Mesothelial cell of epicardium (in vitro differentiated cells): Measurements from ENCODE around the gene DCTN1. TPM values are rescaled to one million over a fixed set of nuclear protein-coding genes. Genes with fewer than 3 reads are reported as not detected.
A peak's percentile ranks its signal among the peaks of the same experiment; 100 is the strongest.

Experiments
- DNase-seq, 2 experiments: peaks; one replicate each; pipeline ENCODE4 v3.0.0; 2021; ENCODE audit warnings: low spot score in 2 of 2; ENCODE audit not compliant: unreplicated experiment in 2 of 2
- H3K27ac Mint-ChIP-seq: 2 replicates; pipeline ENCODE4 v1.8.0; 2021; ENCODE audit warnings: mixed read lengths
- H3K27me3 Mint-ChIP-seq: 2 replicates; pipeline ENCODE4 v1.8.0; 2021; ENCODE audit warnings: low read depth, mixed read lengths
- H3K36me3 Mint-ChIP-seq: 2 replicates; pipeline ENCODE4 v1.8.0; 2021; ENCODE audit warnings: mixed read lengths
- H3K4me1 Mint-ChIP-seq: 2 replicates; pipeline ENCODE4 v1.8.0; 2021; ENCODE audit warnings: mixed read lengths
- H3K4me3 Mint-ChIP-seq: 2 replicates; pipeline ENCODE4 v1.8.0; 2021; ENCODE audit warnings: mild to moderate bottlenecking, moderate library complexity, mixed read lengths
- H3K9me3 Mint-ChIP-seq: 2 replicates; pipeline ENCODE4 v1.8.0; 2021; ENCODE audit warnings: mixed read lengths
- total RNA-seq: library from RNA; stranded (reverse); gene quantifications from 3 replicates; pipeline ENCODE4 v1.2.1, GENCODE V29; 2021
- TF ChIP-seq, protein P1 (sequence below): fragments of 200-600 bp; sonication (generic); IDR thresholded peaks from one replicate; pipeline ENCODE4 v1.5.0; 2021; ENCODE audit warnings: antibody characterized with exemption; ENCODE audit not compliant: unreplicated experiment

DCTN1 gene
- 125 to 136 TPM (median 132 TPM) in 3 replicates for total RNA-seq

DNA sequence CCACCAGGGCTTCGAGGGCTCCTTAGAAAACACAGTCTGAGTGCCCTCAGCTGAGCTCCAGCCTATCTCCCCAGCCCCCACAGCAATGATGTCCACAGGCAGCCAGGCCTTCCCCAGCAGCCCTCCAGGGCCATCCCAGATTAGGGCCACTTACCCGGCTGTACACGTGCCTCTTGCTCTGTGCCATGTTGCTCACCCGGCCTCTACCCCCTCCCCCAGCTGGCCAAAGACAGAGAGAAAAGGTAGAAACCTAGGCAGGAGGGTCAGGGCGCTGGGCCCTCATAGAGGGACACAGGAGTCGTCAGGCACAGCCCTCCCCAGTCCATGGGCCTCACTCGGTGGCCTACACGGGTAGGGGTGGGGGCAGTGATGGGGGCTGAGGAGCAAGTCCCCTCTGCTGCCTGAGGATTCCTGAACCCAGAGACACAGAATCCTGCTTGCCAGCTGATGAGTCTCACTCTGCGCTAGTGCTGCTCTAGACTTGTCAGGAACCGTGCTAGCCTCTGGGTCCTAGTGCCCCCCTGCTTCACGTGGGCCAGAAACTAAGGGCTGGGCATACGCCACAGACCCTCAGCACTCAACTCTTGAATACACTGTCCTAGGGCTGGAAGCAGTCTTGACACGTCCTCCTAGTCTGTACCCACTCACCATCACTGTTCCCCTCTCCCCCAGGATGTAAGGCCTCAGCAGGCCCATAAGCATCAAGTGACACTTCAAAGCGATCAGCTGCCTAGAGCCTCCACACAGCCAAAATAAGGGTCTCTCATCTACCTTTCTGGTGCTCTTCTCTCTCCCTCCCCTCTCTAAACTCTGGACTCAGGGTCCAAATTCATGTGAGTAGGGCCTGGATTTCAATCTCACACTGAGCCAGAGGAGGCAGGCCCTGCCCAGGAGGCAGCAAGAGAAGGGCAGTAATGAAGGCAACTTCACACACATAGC, at the start of gene DCTN1:
Gene DCTN1, minus strand, starts transcription at position 461 of the 939 bp plus-strand sequence. Its CDS starts 274 bp downstream, at position 187.
- no peaks in the 10 kb centered on the region for H3K27me3 Mint-ChIP-seq
- no peak for DNase-seq
- H3K27ac Mint-ChIP-seq: peak within 1 kb of the TSS; percentile 76
- H3K9me3 Mint-ChIP-seq: no peaks in the 10 kb centered on the region
- H3K4me1 Mint-ChIP-seq: peaks cover 12% of the 10 kb centered on the region
- H3K4me3 Mint-ChIP-seq: peak within 1 kb of the TSS; percentile 49
- H3K36me3 Mint-ChIP-seq: no peaks in the 10 kb centered on the region
- TF ChIP-seq, protein P1, sequence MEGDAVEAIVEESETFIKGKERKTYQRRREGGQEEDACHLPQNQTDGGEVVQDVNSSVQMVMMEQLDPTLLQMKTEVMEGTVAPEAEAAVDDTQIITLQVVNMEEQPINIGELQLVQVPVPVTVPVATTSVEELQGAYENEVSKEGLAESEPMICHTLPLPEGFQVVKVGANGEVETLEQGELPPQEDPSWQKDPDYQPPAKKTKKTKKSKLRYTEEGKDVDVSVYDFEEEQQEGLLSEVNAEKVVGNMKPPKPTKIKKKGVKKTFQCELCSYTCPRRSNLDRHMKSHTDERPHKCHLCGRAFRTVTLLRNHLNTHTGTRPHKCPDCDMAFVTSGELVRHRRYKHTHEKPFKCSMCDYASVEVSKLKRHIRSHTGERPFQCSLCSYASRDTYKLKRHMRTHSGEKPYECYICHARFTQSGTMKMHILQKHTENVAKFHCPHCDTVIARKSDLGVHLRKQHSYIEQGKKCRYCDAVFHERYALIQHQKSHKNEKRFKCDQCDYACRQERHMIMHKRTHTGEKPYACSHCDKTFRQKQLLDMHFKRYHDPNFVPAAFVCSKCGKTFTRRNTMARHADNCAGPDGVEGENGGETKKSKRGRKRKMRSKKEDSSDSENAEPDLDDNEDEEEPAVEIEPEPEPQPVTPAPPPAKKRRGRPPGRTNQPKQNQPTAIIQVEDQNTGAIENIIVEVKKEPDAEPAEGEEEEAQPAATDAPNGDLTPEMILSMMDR: no peak

DNA sequence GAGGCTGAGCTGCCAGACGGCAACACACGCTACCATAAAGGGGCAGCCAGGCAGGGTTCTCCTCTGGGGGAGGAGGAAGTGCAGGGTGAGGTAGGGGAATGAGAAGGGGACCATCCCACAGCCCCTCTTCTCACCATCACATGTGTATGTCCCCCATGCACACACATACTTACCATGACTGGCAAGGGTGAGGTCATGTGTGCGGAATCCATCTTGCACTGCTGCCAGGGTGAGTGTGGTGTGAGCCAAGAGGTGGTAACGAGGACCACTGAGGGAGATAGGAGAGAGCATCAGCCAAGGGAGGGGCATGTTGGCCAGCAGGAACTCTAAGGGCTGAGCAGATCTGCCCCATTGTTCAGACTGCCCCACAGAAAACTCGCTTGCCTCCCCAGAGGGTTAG, 48.6 kb upstream of the DCTN1 start:
- no peaks in the 10 kb centered on the region for H3K27me3 Mint-ChIP-seq
- DNase-seq: no peak
- no peak overlapping the region for H3K27ac Mint-ChIP-seq
- H3K36me3 Mint-ChIP-seq: peaks cover 29% of the 10 kb centered on the region
- no peaks in the 10 kb centered on the region for H3K9me3 Mint-ChIP-seq
- H3K4me3 Mint-ChIP-seq: no peak overlapping the region
- TF ChIP-seq, protein P1: no peak
- H3K4me1 Mint-ChIP-seq: no peaks in the 10 kb centered on the region

DNA sequence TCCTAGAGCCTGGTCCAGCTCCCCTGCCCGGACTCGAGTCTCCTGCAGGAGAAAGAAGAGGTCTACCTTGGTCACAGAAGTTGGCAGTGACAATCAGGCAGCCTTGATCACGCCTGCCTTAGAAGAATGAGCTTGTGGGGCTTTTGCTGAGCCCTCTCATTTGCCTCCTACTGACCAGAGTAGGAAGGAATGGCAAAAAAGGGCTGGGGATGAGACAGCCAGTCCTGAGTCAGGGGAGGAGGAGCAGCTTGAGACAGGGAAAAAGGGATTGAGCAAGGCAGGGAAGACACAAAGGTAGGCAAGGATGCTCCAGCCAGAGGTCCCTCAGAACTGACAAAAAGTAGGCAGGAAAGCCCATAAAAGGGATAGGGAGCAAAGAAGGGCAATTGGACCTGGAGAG, 47.4 kb upstream of the DCTN1 start:
- Mint-ChIP-seq H3K9me3 (no peaks in the 10 kb centered on the region), H3K4me3 (no peak overlapping the region), H3K27me3 (no peaks in the 10 kb centered on the region), H3K27ac (no peak overlapping the region), H3K36me3 (peaks cover 27% of the 10 kb centered on the region), H3K4me1 (no peaks in the 10 kb centered on the region)
- TF ChIP-seq, protein P1: no peak
- DNase-seq: no peak

DNA sequence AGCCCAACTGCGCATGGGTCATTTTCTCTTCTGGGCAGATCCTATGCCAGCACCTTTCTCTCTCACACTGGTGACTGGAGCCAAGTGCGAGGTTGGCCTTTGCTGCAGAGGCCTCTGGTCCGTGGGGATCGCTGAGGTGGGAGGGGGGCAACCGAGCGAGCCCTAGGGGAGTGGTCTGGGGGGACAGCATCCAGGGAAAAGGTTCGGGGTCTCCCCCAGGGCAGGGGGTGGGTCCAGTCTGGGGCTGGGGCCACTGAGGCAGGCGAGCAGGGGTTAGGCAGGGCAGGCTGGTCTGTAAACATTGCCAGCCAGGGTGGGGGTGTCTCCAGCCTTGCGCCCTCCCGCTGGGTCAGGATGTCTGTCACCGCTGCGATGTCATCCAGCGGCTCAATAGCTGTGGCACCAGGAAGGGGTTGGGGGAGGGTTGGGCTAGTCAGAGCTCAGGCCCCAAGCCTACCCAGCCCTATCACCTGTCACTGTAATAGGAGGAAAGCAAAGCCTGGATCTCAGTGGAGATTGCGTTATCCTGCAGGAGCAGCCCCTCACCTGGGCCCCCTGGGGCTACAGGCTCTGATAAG, 46.2 kb upstream of the DCTN1 start:
- Mint-ChIP-seq H3K27me3 (no peaks in the 10 kb centered on the region), H3K27ac (no peak overlapping the region), H3K36me3 (peaks cover 22% of the 10 kb centered on the region), H3K9me3 (no peaks in the 10 kb centered on the region), H3K4me3 (no peak overlapping the region), H3K4me1 (peaks cover 3% of the 10 kb centered on the region)
- no peak for DNase-seq
- TF ChIP-seq, protein P1: no peak

DNA sequence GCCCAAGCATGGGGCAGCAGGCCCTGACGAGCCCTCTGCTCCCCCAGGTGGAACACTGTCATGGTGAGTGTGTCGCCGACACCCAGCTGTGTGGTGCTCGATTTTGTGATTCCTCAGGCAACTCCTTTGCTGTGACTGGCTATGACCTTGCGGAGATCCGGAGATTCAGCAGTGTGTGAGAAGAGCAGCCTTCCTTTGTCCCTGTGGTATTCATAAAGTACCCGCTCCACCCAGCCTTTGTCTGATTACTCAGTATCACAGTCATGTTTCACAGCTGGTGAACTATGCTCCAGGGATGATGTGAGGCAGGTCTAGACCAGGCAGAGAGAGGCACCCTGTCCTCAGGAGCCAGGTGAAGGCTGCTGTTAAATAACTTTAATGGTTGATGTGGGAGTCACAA, 45.4 kb upstream of the DCTN1 start:
- no peak for DNase-seq
- Mint-ChIP-seq H3K27me3 (peaks cover 2% of the 10 kb centered on the region), H3K9me3 (no peaks in the 10 kb centered on the region), H3K27ac (peak overlapping the region; percentile 30), H3K36me3 (peaks cover 22% of the 10 kb centered on the region), H3K4me1 (peaks cover 7% of the 10 kb centered on the region), H3K4me3 (no peak overlapping the region)
- TF ChIP-seq, protein P1: no peak
